ENCODE data around the gene RGS9BP. TPM values are rescaled to one million over a fixed set of nuclear protein-coding genes. Genes with fewer than 3 reads are reported as not detected.

Gene RGS9BP
- total and polyA plus RNA-seq, 8 donors = 0.06 to 0.68 (median 0.08) TPM; not detected in 3

- no peak overlapping the region for H3K4me3 ChIP-seq
- DNase-seq = no peak
- peaks cover 0 to 5% of the 10 kb centered on the region in 2 donors for H3K36me3 ChIP-seq
- intact Hi-C loops (cut with DNase I) = no loop called here
- no peak for ATAC-seq
- H3K9me3 ChIP-seq = no peaks in the 10 kb centered on the region
- H3K4me1 ChIP-seq = peaks cover 9 to 39% of the 10 kb centered on the region in 2 donors
- no peak overlapping the region for H3K27ac ChIP-seq
- H3K27me3 ChIP-seq = no peaks in the 10 kb centered on the region
- TF ChIP-seq CTCF (IDR thresholded peaks at IDR 0.05) = no peak
Observed at GRCh38 chr19:32669310-32669709, 6.3 kb upstream of the RGS9BP start.

GRCh38 chr19:32671883-32672593 lies 3.6 kb upstream of the RGS9BP start:
- Histone ChIP-seq H3K4me3 (no peak overlapping the region), H3K27ac (no peak overlapping the region), H3K27me3 (peaks cover 12 to 16% of the 10 kb centered on the region in 2 donors), H3K36me3 (peaks cover 0 to 1% of the 10 kb centered on the region in 2 donors), H3K9me3 (no peaks in the 10 kb centered on the region), H3K4me1 (peaks cover 13 to 58% of the 10 kb centered on the region in 2 donors)
- ATAC-seq = no peak
- no peak for TF ChIP-seq CTCF (IDR thresholded peaks at IDR 0.05)
- no peak for DNase-seq
- intact Hi-C loops (cut with DNase I) = no loop called here

- Histone ChIP-seq H3K4me3 (no peak overlapping the region), H3K27ac (no peak overlapping the region), H3K9me3 (no peaks in the 10 kb centered on the region), H3K4me1 (peaks cover 17 to 63% of the 10 kb centered on the region in 2 donors), H3K36me3 (no peaks in the 10 kb centered on the region), H3K27me3 (peaks cover 19 to 24% of the 10 kb centered on the region in 2 donors)
- ATAC-seq (no peak), DNase-seq (no peak)
- intact Hi-C loops (cut with DNase I) = no loop called here
- TF ChIP-seq CTCF (IDR thresholded peaks at IDR 0.05) = no peak
Observed at GRCh38 chr19:32672841-32673240, 2.8 kb upstream of the RGS9BP start.

GRCh38 chr19:32673573-32673972 lies 2.1 kb upstream of the RGS9BP start:
- no peak for ATAC-seq
- peaks cover 17 to 63% of the 10 kb centered on the region in 2 donors for H3K4me1 ChIP-seq

More at GRCh38 chr19:32673573-32673972, 2.1 kb upstream of the RGS9BP start:
- Histone ChIP-seq H3K4me3 (peak overlapping the region in 1 of 2 donors; percentile 94), H3K9me3 (no peaks in the 10 kb centered on the region), H3K27me3 (peaks cover 19 to 31% of the 10 kb centered on the region in 2 donors), H3K27ac (no peak overlapping the region), H3K36me3 (no peaks in the 10 kb centered on the region)
- TF ChIP-seq CTCF (IDR thresholded peaks at IDR 0.05) = no peak
- intact Hi-C loops (cut with DNase I) = no loop called here
- DNase-seq = no peak
